ENCODE data around the gene GBX1.

GBX1 gene

GRCh38 chr7:151110236-151110940, 57.1 kb downstream of the GBX1 start:
- intact Hi-C loops (cut with DNase I) = loop anchor here (5.0 kb wide), 1 partner anchor 83 kb away; the partner anchor contains the start of gene ABCB8
- no peak for DNase-seq

GRCh38 chr7:151109094-151110048, 58.1 kb downstream of the GBX1 start:
- no peak for DNase-seq
- intact Hi-C loops (cut with DNase I) = loop anchor here (5.0 kb wide), 1 partner anchor 82 kb away; the partner anchor contains the start of gene ABCB8

GRCh38 chr7:151107882-151108281, 59.6 kb downstream of the GBX1 start:
- intact Hi-C loops (cut with DNase I) = no loop called here
- DNase-seq = no peak

GRCh38 chr7:151104411-151105235, 62.9 kb downstream of the GBX1 start:
- intact Hi-C loops (cut with DNase I) = no loop called here
- DNase-seq = no peak

GRCh38 chr7:151103973-151104372, 63.5 kb downstream of the GBX1 start:
- DNase-seq = no peak
- intact Hi-C loops (cut with DNase I) = no loop called here

- intact Hi-C loops (cut with DNase I) = no loop called here
- DNase-seq = no peak
These were observed 64.5 kb downstream of the GBX1 start for GRCh38 chr7:151102991-151103390.

GRCh38 chr7:151101621-151102396, 65.7 kb downstream of the GBX1 start:
- intact Hi-C loops (cut with DNase I) = no loop called here
- peak in 2 of 42 donors; percentile 41 to 45 for DNase-seq

GRCh38 chr7:151100921-151101320, 66.6 kb downstream of the GBX1 start:
- intact Hi-C loops (cut with DNase I) = no loop called here
- no peak for DNase-seq

- DNase-seq = no peak
- intact Hi-C loops (cut with DNase I) = no loop called here
These were observed 67.8 kb downstream of the GBX1 start for GRCh38 chr7:151099486-151100211.
